LNCAP (cell line): ENCODE results near the gene MGAT1.

Source experiments
- CTCF ChIP-seq: fragments of 450-650 bp; IDR thresholded peaks from 2 replicates; pipeline ENCODE4 v1.5.1; 2017; ENCODE audit warnings: mild to moderate bottlenecking

Gene MGAT1

DNA sequence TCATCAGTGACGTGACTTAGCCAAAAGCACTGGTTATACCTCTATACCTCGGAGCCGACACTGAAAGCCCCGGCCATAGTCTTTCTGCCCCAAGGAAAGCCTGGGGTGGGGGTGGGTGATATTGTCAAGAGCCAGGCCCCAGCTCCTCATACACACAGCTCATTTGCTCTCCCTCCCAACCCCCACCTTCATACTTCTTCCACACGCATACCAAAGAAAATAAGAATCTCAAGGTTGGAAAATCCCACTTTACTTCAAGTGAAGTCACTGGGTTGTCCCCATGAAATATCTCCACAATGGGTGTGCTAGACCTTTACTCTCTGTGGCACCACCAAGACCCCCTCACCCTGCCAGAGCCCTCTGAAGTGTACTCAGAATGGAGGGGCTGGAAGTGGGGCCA is 27.1 kb upstream of the MGAT1 start:
- TF ChIP-seq CTCF: no peak

DNA sequence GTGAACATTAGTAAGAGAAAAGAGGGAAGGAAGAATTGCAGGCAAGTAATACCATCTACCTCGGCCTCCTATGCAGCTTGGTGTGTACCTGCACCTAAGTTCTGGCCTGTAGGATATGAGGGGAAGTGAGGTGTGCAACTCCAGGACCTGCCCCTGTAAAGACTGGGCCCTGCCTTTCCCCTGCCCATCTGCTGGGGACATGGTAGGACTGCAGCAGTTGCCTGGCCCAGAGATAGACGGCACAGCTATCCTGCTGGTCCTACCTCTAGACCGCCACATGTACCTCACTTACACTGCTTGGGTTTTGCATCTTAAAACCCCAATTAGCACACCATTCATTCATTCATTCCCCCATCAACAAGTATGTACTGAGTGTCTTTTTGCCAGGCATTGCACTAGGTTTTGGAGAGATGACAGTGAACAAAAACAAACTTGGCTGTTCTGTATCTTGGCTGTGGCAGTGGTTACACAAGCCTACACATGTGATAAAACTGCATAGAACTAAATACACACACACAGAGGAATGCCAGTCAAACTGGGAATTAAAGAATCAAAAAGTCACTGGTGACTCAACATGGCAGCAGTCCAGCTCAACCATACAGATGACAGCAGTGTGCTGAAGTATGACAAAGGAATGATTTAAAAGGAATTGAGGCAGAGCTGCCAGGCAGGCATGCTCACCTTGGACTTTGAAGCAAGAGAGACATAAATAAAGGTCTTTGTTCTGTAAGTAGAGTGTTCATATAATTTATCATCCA is 23.3 kb upstream of the MGAT1 start:
- no peak for TF ChIP-seq CTCF

DNA sequence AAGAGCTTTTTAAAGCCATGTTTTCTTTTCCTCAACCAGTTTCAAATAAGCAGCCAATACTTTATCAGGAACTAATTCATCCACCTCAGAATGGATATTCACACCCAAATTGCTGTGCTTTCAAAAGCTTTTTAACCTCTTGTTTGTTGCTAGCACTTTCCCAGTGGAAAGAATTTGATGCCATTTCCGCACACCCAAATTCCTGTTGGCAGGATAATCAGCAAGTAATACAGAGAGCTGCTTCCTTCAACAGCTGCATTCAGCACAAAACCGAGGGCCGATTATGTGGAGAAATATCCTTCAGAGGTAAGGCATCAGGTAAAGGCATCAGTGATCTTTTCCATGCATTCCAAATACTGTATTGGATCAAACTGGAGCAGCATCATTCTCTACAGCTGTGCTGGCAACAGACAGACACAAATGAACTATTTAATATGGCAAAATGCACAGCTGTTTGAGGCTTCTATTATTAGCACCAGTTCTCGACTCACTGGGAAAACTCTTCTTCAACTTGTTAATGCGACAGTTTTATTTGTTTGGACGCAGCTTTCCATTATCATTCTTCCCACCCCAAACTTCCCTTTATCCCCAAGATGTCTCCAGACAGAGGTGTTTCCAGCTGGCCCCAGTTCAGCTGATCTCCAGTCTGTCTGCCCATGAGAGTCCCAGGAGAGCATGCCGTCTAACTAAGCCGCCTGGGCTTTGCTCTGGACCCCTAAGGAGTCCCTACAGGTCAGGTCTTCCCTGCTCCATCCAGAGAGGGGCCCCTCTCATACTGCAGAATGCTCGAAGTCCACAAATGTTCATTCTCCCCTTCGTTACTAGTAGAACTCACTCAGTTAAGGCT is 22.2 kb upstream of the MGAT1 start:
- TF ChIP-seq CTCF: no peak

DNA sequence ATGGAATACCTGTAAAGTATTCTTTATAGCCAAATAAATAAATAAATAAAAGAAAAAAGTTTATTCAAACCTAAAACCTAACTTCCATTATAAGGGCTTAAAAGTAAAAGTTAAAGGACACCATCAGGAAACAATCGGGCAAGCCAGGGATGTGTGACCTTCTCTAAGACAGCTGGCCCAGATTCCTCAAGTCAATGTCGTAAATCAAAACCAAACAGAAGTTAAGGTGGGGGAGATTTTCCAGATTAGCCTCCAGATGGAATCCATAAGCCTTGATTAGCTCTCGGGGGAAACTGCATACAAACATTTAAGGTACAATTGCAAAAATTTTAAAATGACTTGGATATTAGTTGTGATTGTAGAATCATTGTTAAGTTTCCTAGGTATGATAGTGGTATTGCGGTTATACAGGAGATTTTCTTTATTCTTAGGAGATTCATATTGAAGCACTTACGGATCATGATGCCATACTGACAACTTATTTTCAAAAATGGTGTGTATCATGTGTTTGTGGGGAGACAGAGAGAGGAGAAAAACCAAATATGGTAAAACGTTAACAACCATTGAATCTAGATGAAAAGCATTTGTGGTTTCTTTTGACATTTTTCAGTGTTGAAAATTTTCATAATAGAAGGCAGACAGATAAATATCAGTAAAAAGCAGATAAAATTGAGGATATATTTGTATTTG is 21.5 kb upstream of the MGAT1 start:
- no peak for TF ChIP-seq CTCF

GRCh38 chr5:180823346-180823745 is 20.7 kb upstream of the MGAT1 start:
- TF ChIP-seq CTCF: no peak

DNA sequence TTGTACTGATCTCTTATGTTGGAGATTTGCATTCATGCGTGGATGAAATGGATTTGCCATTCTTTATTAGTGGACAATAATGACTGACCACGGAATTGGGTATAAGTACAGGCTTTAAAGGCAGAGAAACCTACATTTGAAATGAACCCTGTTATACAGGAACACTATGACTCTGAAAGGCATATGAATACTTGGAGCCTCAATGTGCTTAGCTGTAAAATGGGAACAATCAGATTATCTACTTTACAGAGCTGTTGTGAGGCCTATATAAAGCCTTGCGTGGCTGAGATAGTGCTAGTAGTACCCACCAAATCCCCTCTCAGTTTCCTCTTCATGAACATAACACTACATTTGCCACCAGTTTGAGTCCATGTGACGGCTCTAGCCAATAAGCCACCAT is 18.9 kb upstream of the MGAT1 start:
- TF ChIP-seq CTCF: no peak

DNA sequence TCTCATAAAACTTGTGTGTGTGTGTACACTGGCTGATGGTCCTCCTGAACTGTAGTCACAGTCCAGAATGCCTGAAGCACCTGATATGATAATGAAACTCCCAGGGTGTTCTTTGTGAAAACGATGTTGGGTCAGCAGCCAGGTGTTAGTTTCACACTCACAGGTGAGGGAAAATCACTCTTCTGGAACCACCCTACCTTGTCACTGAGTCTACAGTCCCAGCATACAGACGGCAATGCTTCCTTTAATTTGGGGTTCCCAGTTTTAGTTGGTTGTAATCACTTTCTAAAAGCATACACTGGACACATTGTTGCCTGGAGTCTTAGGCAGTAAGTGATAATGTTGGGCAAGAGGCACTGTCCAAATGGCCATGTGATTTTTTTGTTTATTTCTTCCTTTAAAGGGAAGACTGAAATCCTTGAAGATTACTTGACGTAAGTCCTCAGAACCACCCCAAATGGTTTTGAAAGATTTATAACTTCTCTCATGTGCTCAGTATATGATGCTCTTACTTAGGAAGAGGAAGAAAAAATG is 18.2 kb upstream of the MGAT1 start:
- TF ChIP-seq CTCF: no peak
